ENCODE results near the gene BCL2L1.

- TF ChIP-seq EZH2 (IDR thresholded peaks at IDR 0.05; ENCODE audit: insufficient read depth, poor library complexity, severe bottlenecking), result no peak
- TF ChIP-seq EZH2phosphoT487 (IDR thresholded peaks at IDR 0.05; ENCODE audit: insufficient read depth, low read depth), result no peak
These were observed 42.2 kb downstream of the BCL2L1 start for GRCh38 chr20:31680286-31681127.
